HG03521 (cell line): ENCODE data around the gene LDLRAD4.
"Not testable (repeated sequence)": the region's sequence is repeated elsewhere in the genome, so short reads cannot be mapped to it uniquely, and the experiment has no call there.

Experiments
- ATAC-seq: cut with Tn5 transposase; IDR thresholded peaks from one replicate; pipeline ENCODE4 v1.9.1; 2021; ENCODE audit warnings: mild to moderate bottlenecking, moderate library complexity; ENCODE audit not compliant: unreplicated experiment

Gene LDLRAD4

DNA sequence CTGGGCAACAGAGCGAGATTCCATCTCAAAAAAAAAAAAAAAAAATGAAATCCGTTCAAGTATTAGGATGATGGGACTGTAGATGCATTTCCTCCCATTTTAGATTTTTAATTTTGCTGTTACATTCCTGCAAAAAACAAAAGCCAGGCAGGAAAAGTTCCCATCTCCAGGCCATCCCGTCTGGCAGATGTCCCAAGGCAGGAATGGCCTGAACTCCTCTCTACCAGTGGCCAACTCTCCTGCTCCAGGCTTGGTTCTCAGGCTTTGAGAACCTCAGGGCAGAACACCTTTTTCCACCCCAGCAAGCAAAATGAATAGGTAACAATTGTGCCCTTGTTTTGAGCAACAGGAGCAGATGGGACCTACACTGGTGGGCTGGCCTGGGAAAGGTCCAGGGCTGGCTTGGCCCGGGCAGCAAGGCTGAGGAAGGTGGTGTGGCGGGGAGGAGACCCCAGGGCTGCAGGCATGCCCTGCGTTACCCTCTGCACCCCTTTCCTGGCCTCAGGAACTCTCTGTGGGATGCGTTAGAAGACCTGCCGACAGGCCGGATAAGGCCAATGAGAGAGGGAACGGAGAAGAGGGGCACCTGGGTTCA lies 421.8 kb downstream of the LDLRAD4 start:
- no peak for ATAC-seq

DNA sequence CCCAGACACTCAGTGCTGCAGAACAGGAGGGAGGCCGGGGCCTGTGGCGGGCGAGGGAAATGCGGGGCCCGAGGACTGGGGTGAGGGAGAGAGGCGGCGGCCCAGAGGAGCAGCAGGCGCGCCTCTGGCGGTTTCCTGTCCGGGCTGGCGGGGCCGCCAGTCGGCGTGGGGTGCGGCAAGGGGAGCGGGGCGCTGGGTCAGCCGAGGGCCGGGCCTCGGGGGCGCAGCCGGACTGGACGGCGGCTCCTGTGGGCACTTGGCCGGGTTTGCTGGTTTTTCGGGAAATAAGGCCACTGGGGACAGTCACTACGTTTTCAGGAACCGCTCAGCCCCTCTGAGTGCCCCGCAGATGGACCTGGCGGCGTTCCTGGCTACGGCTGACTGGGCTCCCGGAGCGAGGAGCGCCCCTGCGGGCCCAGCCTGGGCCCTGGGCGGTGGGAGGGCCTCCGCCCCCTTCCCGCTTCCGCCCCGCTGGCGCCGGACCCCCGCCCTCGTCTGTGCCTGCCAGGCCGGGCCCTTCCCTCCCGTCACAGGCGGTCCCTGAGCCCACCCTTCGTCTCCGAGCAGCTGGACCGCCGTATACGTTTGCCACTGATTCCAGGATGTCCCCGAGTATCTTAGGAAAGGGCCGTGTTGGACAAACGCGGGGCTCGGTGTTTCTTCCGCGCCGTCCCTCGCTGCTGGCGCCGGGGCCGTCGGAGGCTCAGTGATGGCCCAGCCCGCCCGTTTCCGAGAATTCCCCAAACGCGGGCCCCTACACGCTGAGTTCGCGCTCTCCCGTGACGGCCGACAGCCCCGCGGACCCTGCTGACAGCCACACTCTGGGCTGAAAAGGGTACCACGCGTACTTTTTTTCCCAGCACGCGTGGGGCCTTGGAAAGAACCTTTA lies 423.2 kb downstream of the LDLRAD4 start:
- ATAC-seq, result no peak

DNA sequence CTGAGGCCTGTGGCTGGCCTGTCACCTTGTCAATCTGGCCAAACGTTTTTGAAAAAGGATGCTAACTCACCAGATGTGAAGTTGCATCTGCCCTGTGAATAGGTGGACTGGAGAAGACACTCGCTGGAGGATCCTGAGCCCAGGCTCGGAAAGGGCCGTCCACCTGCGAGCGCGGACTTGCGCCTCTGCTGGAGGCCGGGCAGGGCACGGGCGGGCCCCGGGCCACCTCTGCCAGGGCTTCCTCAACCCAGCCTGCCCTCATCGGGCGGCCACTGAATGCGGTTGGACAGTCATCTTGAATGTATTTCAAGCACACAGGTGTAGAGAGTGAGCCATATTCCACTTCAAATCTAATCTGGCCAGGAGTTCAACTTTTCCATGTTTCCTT lies 423.9 kb downstream of the LDLRAD4 start:
- no peak for ATAC-seq

DNA sequence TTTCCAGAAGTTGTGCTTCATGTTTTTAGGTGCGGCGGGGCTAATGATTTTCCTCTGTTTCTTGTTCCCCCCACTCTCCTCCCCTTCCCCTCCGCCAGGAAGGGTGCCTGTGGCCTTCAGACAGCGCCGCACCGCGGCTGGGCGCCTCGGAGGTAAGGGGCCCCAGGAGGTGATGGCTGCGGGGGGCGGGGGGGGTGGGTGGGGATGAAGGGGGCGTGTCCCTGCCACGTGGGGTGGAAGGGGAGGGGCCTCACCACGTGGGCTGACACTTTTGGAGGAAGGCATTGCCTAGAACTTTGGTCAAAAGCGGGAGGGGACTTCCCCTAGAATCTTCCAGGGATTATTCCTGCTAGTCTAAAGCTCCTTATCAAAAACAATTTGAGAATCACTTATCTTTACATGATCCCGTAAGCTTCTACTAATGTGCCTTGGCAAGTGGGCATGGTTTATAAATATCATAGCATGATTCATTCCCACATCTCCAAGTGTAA lies 424.7 kb downstream of the LDLRAD4 start:
- no peak for ATAC-seq

DNA sequence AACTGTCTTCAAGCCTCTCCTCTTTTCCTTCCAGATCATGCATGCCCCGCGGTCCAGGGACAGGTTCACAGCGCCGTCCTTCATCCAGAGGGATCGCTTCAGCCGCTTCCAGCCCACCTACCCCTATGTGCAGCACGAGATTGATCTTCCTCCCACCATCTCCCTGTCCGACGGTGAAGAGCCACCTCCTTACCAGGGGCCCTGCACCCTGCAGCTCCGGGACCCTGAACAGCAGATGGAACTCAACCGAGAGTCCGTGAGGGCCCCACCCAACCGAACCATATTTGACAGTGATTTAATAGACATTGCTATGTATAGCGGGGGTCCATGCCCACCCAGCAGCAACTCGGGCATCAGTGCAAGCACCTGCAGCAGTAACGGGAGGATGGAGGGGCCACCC lies 426.5 kb downstream of the LDLRAD4 start:
- ATAC-seq, result no peak

DNA sequence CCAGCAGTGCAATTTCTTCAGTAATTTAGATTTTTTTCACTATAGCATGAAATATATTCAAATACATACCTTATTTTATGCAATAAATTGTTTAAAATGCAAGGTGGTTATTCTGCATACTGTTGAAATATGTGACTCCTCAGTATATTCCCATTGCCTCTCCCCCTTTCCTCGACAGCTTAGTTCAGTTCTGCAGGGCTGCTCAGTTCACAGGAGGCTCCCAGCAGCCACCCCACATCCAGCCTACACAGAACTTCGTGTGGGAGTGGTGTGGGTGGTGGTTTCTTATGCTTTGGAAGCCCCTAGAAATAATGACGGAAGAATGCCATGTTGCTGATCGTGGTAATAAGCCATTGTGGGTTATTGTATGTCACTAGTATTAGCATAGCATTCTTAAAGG lies 428.1 kb downstream of the LDLRAD4 start:
- ATAC-seq, result no peak

DNA sequence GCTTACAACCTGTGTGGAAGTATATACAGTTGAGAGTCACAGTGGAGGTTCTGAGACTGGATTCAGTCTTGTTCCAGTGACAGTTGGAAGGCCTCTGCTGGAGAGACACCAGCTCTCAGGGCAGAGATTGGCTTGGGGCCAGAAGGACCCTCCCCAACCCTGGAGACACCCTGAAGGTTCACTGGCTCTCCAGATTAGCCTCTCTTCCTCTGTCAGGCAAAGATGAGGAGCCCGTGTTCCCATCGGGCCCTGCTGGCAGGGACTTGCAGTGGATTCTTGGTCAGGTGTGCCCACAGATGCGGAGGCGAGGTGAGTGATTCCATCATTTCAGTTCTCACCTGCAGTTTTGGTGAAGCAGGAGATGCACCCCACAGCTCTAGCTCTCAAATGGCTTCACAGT lies 429.2 kb downstream of the LDLRAD4 start:
- no peak for ATAC-seq

DNA sequence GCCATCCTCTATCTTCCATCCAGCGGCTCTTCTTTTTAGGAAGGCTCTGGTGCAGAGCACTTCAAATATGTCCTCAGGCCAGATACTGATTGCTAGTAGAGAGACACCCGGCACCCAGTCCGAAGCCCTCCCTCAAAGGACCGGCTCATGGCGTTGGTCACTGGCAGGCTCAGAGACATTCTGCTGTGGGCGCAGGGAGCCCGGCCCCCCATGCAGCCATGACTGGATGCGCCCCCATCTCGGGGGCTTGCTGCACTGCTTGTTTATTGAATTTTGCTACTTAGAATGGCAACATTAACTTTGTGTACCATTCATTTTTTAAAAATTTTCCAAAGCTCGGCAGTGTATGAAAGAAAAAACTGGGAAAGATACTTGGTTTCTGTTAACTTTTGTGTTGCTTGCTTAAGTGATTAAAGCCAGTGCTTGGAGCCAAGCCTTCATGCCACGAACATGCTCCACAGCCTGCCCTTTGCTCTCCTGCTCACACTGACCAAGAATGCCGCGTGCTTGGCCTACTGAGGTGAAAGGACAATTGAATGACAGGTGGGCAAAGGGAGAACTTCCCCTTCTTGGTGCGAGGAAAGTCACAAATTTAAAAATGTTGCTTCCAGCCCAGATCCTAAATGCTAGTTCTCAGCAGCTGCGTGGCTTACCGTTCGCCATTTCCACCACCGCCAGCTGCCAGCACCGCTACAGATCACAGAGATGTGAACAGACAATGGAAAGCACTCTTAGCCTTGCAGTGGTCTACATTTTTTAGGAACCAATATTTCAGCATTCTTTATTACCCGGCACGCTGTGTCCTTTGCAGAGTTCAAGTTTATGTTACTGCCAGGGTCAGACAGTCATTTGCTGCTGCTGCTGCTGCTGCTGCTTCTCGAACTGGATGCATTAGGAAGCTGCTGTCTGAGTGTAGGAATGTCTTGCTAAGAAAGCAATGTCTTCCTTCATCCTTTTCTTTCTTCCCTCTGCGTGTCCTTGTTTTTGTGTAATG lies 431.1 kb downstream of the LDLRAD4 start:
- no peak for ATAC-seq

DNA sequence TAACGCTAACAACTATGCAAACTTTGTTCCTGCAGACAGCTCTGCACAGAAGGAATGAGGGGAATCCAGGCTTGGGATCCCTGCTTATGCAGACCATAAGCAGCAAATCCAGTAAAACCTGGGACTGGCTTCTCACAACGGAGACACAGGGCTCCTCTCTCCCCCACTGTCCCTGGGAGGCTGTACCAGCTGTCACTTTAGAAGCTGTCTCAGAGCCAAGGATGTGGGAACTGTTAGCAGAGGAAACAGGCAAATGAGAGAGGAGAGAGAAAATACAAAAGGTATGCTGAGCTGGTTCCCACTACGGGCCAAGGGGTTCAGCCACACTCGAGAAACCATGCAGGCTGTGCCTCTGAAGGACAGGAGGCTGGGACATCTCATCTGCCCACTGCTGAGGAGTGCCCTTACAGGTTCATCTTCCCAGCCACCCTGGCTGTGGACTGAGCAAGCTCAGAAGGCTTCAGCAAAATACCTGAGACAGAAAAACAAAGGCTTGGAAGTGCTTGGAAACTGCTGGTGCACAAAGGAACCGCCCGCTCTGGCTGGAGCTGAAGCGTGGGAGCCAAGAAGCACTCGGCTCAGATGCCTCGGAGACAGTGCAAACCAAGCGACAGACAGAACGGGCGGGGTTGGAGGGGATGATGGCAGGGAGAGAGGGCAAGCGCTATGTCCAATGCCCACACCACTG lies 435.3 kb downstream of the LDLRAD4 start:
- no peak for ATAC-seq

DNA sequence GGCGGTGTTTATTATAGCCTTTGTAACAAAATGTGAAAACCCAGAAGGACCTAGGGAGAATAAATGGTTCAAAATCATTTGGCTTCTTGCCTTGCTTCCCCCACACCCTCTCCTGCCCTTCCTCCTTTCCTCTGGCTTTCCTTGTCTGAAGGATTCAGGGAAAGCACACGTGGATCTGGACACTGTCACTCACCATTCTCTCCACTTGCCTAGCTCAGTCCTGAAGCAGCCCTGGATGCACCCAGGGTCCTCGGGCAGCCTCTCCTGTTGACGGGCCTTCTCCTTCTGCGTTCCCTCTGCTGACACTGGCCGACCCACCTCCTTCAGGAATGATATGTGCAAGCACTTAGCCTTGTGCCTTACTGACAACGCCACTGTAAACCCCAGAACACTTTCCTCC lies 439.4 kb downstream of the LDLRAD4 start:
- no peak for ATAC-seq

DNA sequence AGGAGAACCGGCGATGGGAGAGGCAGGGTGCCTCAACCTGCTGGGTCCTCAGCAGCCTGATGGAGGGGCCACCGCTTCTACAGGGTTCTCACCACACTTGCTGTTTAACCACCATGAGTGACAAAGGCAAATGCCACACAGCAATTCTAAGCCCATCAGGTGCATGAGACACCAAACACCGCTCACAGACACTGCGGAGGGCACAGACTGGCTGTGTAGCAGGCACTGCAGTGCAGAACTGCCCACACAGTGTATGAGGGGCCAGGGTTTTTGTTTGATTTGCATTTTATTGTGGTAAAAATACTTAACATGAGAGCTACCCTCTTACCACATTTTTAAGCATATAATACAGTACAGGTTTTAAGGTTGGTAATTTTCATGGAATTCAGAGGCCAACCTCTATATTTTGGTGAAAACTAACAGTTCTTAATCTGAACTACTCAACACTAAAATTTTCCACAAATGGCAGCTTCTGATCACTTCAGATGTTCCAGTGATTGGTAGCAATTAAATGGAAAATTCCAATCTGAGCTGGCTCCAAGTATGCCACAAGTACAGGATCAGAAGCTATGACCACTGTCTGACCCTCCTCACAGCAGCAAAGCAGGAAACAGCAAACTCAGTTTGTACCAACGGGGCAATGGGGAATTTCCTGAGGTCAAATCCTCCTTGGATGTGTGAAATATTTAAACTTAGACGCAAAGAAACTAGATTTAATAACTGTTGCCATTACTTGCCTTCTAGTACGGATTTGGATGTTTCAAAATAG lies 440.1 kb downstream of the LDLRAD4 start:
- ATAC-seq, result no peak

DNA sequence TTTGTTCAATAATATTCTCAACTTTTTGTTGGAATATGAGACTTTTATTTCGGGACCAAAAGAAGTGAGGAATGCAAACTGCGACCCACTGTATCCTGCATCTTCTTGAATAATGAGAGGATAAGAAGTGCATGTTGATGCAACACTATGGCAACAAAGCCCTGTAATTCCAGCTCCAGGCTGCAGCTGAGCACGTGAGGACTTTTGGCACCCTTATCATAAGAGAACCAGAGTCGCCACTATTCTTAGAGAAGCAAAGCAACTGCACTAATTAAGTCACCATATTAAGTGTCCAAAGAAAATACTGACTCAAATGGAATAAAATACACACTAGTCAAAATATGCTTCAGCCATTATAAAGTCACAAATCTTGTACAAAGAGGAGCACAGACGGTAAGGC lies 441.9 kb downstream of the LDLRAD4 start:
- ATAC-seq, result no peak

DNA sequence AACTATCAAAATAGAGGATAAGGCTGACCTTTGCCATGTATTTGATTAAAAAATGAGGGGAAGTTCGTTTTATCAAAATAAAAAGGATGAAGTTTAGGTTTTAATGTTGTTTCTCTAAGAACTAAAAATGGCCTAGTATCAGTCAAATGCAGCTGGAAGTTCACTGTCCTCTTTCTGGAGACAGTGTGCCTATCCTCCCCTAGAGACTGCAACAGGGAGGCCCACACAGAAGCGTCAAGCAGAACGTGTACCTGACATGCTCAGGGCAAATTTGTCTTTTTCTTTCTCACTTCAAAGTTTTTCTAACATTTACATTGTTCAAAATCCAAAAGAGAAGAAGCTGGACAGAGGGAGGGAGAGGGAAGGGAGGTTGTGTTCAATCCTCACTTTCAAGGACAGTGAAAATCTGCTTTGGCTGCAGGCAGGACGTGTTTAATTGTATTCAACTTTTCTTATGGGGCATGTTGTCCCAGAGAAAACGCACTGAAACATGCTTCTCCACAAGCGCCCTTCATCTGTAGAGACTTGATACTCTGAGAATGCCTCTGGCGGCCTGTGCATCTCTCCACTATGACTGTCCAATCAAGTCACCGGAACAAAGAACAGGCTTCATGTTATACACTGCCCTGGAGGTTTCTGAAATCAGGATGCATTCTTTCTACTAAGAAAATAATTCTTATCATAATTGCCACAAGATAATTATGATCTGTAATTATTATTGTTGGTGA lies 442.7 kb downstream of the LDLRAD4 start:
- no peak for ATAC-seq

DNA sequence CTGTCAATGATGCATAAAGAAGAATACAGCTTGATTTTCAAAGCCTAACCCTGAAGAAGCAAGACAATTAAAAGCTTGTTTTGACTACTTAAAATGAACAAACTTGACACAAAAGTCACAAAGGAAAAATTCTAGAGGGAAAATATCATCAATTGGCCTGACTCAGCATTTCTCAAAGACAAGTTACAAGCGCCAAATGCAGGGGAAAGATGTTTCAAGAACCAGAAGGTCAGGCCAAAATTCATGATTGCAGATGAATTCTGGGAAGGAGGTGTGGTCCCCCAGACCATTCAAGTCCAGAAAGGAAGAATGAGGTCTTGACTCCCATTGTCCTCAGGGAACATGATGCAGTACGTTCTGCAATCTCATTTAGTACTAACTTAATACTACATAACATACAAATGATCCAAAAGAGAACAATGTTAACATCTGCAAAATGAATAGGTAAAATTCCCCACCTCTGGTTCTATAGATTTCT lies 443.3 kb downstream of the LDLRAD4 start:
- no peak for ATAC-seq

DNA sequence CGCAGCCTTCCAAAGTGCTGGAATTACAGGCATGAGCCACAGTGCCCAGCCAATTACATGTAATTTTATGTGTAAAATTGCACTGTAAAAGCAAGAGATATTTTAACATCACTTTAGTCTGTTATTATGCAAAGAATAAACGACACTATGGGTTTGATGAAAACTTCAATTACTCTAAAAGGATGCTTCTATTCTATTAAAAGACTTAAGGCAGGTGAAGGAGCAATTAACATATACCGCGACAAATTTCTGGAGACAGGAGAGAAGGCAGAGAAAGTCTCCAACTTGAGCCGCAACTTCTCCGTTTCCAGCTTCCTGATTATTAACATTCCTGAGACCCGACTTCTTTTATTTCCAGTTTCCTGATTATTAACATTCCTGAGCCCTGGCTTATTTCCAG lies 454.1 kb downstream of the LDLRAD4 start:
- ATAC-seq, result no peak

DNA sequence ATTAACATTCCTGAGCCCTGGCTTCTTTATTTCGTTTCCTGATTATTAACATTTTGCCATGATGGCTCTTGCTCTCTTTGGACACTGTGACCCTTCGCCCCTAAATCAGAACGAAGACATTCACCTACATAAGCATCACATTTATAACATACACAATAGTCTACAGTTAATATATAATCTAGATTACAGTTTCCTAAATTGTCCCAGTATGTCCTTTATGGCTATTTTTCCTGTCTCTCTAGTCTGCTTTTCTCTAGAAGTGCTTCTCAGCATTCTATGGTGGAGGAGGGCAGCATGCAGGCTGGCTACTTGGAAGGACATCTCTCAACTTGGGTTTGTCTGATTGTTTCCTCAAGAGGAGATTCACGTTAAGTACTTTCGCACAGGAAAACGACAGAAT lies 457.9 kb downstream of the LDLRAD4 start:
- no peak for ATAC-seq

DNA sequence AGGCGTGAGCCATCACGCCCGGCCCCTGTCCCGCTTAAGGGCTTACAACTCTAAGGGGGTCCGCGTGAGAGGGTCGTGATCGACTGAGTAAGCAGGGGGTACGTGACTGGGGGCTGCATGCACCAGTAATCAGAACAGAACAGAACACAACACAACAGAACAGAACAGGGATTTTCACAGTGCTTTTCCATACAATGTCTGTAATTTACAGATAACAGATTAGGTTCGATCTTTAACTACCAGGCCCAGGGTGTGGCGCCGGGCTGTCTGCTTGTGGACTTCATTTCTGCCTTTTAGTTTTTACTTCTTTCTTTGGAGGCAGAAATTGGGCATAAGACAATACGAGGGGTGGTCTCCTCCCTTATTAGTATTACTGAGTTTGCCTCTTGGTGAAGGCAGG lies 458.8 kb downstream of the LDLRAD4 start:
- not testable (repeated sequence) for ATAC-seq

DNA sequence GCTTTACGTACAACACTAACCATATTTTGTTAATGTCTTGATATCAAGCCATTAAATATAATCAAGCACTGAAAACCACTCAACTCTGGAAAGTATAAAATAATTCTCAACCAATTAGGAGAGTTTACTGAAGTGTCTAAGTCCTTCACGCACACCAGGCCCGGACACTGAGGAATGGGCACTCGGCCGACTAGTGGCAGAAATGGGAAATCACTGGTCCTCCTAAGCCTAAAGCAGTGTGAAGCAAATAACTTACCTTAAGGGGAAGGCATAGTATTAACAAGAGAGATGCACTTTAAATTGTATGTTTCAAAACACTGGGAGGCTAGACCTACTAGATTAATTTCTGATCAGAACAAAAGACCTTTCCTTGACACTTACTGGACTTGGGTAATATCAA lies 462.1 kb downstream of the LDLRAD4 start:
- no peak for ATAC-seq

DNA sequence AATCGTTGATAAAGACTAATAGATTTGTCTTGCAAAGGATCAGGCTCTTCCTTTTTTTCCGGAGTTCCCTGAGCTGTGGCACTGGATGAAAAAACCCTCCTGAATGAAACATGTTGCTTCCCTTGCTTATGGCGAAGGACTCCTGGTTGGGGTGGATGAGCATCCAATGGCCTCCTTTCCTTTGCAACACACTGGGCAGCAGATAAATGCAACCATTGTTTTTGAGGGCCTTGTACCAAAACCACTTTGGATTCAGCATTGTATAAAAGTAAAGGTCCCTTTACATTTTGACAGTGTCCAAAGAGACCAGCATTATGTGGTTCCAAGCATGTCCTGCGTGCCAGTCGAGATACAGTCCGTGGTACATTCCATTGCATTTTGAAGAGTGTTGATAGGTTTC lies 463.1 kb downstream of the LDLRAD4 start:
- no peak for ATAC-seq
